CD8-positive, alpha-beta memory T cell (primary cell): ENCODE measurements around the gene ZSWIM5. TPM values are rescaled to one million over a fixed set of nuclear protein-coding genes. Genes with fewer than 3 reads are reported as not detected.
A peak's percentile ranks its signal among the peaks of the same experiment; 100 is the strongest.
"Not testable (repeated sequence)": the region's sequence is repeated elsewhere in the genome, so short reads cannot be mapped to it uniquely, and the experiment has no call there.

Experiments used
- CTCF ChIA-PET: fragments of 350-600 bp; sonication (Branson Sonifier 250); formaldehyde crosslinking; loops from one replicate; lab custom pipeline; 2021; ENCODE audit warnings: antibody characterized with exemption; lab: Charles Lee
- POLR2A ChIA-PET: fragments of 350-600 bp; sonication (Branson Sonifier 250); formaldehyde crosslinking; loops from one replicate; lab custom pipeline; 2021; ENCODE audit warnings: antibody characterized with exemption; lab: Charles Lee
- DNase-seq, 5 donors: peaks; one replicate each; pipeline versions ENCODE4 v3.0.0 to v3.0.0-alpha.2; 2020 to 2022; ENCODE audit warnings: mixed read lengths in 1 of 5
- H3K27ac ChIP-seq: one replicate; pipeline ENCODE4 v1.7.0; 2013; ENCODE audit warnings: low read depth, mild to moderate bottlenecking, low read length, moderate library complexity
- H3K27me3 ChIP-seq: 2 replicates; pipeline ENCODE4 v1.7.0; 2013; ENCODE audit warnings: low read length, mild to moderate bottlenecking; ENCODE audit not compliant: insufficient read depth, poor library complexity, severe bottlenecking
- H3K36me3 ChIP-seq: 2 replicates; pipeline ENCODE4 v1.7.0; 2013; ENCODE audit warnings: mild to moderate bottlenecking, low read length, moderate library complexity; ENCODE audit not compliant: insufficient read depth
- H3K4me1 ChIP-seq: 2 replicates; pipeline ENCODE4 v1.7.0; 2013; ENCODE audit warnings: mild to moderate bottlenecking, low read length, moderate library complexity; ENCODE audit not compliant: insufficient read depth
- H3K4me3 ChIP-seq: 2 replicates; pipeline ENCODE4 v1.7.0; 2013; ENCODE audit warnings: mild to moderate bottlenecking, low read length
- H3K9me3 ChIP-seq: 2 replicates; pipeline ENCODE4 v1.7.0; 2013; ENCODE audit warnings: mild to moderate bottlenecking, low read length
- H3K27ac Mint-ChIP-seq, 8 donors: one replicate each; pipeline ENCODE4 v1.8.0; 2020 to 2021; ENCODE audit warnings: mixed read lengths in 8 of 8, mild to moderate bottlenecking in 6 of 8, inconsistent platforms in 3 of 8, moderate library complexity in 3 of 8
- H3K27me3 Mint-ChIP-seq, 2 donors: one replicate each; pipeline ENCODE4 v1.8.0; 2020 to 2021; ENCODE audit warnings: mixed read lengths in 2 of 2, mild to moderate bottlenecking in 1 of 2, moderate library complexity in 1 of 2
- H3K36me3 Mint-ChIP-seq, 3 donors: one replicate each; pipeline ENCODE4 v1.8.0; 2020 to 2021; ENCODE audit warnings: mixed read lengths in 3 of 3, inconsistent platforms in 1 of 3, mild to moderate bottlenecking in 1 of 3
- H3K4me1 Mint-ChIP-seq, 3 donors: one replicate each; pipeline ENCODE4 v1.8.0; 2020 to 2021; ENCODE audit warnings: mixed read lengths in 3 of 3, inconsistent platforms in 1 of 3, mild to moderate bottlenecking in 1 of 3
- H3K4me3 Mint-ChIP-seq, 7 donors: one replicate each; pipeline ENCODE4 v1.8.0; 2020 to 2021; ENCODE audit warnings: mixed read lengths in 7 of 7, mild to moderate bottlenecking in 6 of 7, moderate library complexity in 4 of 7, inconsistent platforms in 2 of 7
- H3K9me3 Mint-ChIP-seq, 5 donors: one replicate each; pipeline ENCODE4 v1.8.0; 2020 to 2022; ENCODE audit warnings: mixed read lengths in 5 of 5, mild to moderate bottlenecking in 3 of 5, moderate library complexity in 2 of 5, inconsistent platforms in 1 of 5
- polyA plus RNA-seq: library from polyadenylated mRNA; unstranded; fragments of 300-500 nt; fragmentation: Illumina TruSeq; gene quantifications from one replicate; pipeline ENCODE4 v1.2.3, GENCODE V29; 2021
- total RNA-seq, 2 experiments: library from RNA; stranded (reverse); gene quantifications; one replicate each; pipeline ENCODE4 v1.2.3, GENCODE V29; 2021

The ZSWIM5 gene
- total and polyA plus RNA-seq, 3 experiments from 2014 or later = 0.69 to 1.4 (median 1.3) TPM

- no peaks in the 10 kb centered on the region for H3K4me1 Mint-ChIP-seq
- no peak overlapping the region for H3K27ac ChIP-seq
- no peak overlapping the region for H3K27ac Mint-ChIP-seq
- CTCF ChIA-PET = no interaction called here
- H3K36me3 Mint-ChIP-seq = peaks cover 0 to 2% (median 0%) of the 10 kb centered on the region in 3 donors
- POLR2A ChIA-PET = no interaction called here
- no peak for DNase-seq
- no peaks in the 10 kb centered on the region for H3K27me3 ChIP-seq
- H3K4me3 ChIP-seq = no peak overlapping the region
- no peak overlapping the region for H3K4me3 Mint-ChIP-seq
- no peaks in the 10 kb centered on the region for H3K9me3 Mint-ChIP-seq
- no peaks in the 10 kb centered on the region for H3K9me3 ChIP-seq
- peaks cover 4 to 9% of the 10 kb centered on the region in 2 donors for H3K27me3 Mint-ChIP-seq
- no peaks in the 10 kb centered on the region for H3K4me1 ChIP-seq
- no peaks in the 10 kb centered on the region for H3K36me3 ChIP-seq
These were observed 109.3 kb downstream of the ZSWIM5 start for GRCh38 chr1:45097079-45097478.

GRCh38 chr1:45095450-45095849 is 111.0 kb downstream of the ZSWIM5 start:
- no peak for DNase-seq
- H3K36me3 Mint-ChIP-seq = peaks cover 0 to 2% (median 0%) of the 10 kb centered on the region in 3 donors
- H3K27ac Mint-ChIP-seq = no peak overlapping the region
- H3K9me3 Mint-ChIP-seq = no peaks in the 10 kb centered on the region
- H3K4me3 ChIP-seq = no peak overlapping the region
- H3K4me1 Mint-ChIP-seq = no peaks in the 10 kb centered on the region
- no peak overlapping the region for H3K4me3 Mint-ChIP-seq
- POLR2A ChIA-PET = no interaction called here
- CTCF ChIA-PET = no interaction called here
- H3K27me3 Mint-ChIP-seq = peaks cover 4% of the 10 kb centered on the region in 2 donors
- no peaks in the 10 kb centered on the region for H3K4me1 ChIP-seq
- H3K9me3 ChIP-seq = no peaks in the 10 kb centered on the region
- H3K27ac ChIP-seq = no peak overlapping the region
- no peaks in the 10 kb centered on the region for H3K27me3 ChIP-seq
- no peaks in the 10 kb centered on the region for H3K36me3 ChIP-seq

DNA sequence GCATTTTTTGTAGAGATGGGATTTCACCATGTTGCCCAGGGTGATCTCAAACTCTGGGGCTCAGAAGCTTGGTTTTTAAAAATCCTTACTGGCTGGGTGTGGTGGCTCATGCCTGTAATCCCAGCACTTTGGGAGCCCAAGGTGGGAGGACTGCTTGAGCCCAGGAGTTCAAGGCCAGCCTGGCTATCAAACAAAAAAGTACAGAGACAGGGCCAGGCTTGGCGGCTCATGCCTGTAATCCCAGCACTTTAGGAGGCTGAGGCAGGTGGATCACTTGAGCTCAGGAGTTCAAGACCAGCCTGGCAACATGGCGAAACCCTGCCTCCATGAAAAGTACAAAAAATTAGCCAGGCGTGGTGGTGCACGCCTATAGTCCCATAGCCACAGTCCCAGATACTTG is 112.0 kb downstream of the ZSWIM5 start:
- H3K27me3 ChIP-seq, H3K4me1 Mint-ChIP-seq, H3K4me1 ChIP-seq, CTCF ChIA-PET, H3K9me3 ChIP-seq, H3K36me3 Mint-ChIP-seq, H3K27me3 Mint-ChIP-seq, DNase-seq, H3K4me3 ChIP-seq, H3K9me3 Mint-ChIP-seq, H3K4me3 Mint-ChIP-seq, POLR2A ChIA-PET, H3K27ac Mint-ChIP-seq, H3K27ac ChIP-seq, H3K36me3 ChIP-seq: not testable (repeated sequence)

- Mint-ChIP-seq H3K4me1 (no peaks in the 10 kb centered on the region), H3K4me3 (no peak overlapping the region), H3K36me3 (peaks cover 0 to 2% (median 0%) of the 10 kb centered on the region in 3 donors), H3K9me3 (no peaks in the 10 kb centered on the region), H3K27me3 (peaks cover 0 to 4% of the 10 kb centered on the region in 2 donors), H3K27ac (no peak overlapping the region)
- Histone ChIP-seq H3K36me3 (no peaks in the 10 kb centered on the region), H3K4me3 (no peak overlapping the region), H3K4me1 (no peaks in the 10 kb centered on the region), H3K27ac (no peak overlapping the region), H3K27me3 (no peaks in the 10 kb centered on the region), H3K9me3 (no peaks in the 10 kb centered on the region)
- ChIA-PET CTCF (interaction anchor here (0.6 to 1.0 kb wide), 2 partner anchors 49 to 207 kb away, joined by 3 read pairs; no protein-coding TSS in a partner anchor), POLR2A (no interaction called here)
- no peak for DNase-seq
These were observed 113.1 kb downstream of the ZSWIM5 start for GRCh38 chr1:45093334-45093733.

DNA sequence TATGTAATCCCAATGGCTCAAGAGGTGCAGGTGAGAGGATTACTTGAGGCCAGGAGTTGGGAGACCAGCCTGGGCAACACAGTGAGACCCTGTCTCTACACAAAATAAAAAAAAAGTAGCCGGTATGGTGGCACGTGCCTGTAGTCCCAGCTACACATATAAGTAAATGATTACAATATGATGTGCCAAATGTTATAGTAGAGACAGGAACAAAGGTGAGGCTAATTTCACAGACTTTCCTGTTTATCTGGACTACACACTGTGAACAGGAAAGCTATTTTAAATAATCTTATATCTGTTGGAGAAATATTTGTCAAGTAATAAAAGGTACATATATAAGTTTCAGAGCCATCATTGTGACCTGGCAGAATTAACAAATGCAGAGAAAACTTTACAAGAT is 116.7 kb downstream of the ZSWIM5 start:
- H3K27ac ChIP-seq = no peak overlapping the region
- ChIA-PET CTCF (interaction anchor here (1.4 kb wide), 1 partner anchor 71 kb away, joined by 3 read pairs; no protein-coding TSS in a partner anchor), POLR2A (no interaction called here)
- H3K4me3 Mint-ChIP-seq = no peak overlapping the region
- no peak for DNase-seq
- no peaks in the 10 kb centered on the region for H3K4me1 ChIP-seq
- peaks cover 0 to 5% (median 0%) of the 10 kb centered on the region in 3 donors for H3K36me3 Mint-ChIP-seq
- H3K4me1 Mint-ChIP-seq = no peaks in the 10 kb centered on the region
- no peaks in the 10 kb centered on the region for H3K27me3 Mint-ChIP-seq
- H3K36me3 ChIP-seq = no peaks in the 10 kb centered on the region
- H3K9me3 Mint-ChIP-seq = no peaks in the 10 kb centered on the region
- H3K4me3 ChIP-seq = no peak overlapping the region
- H3K27ac Mint-ChIP-seq = no peak overlapping the region
- no peaks in the 10 kb centered on the region for H3K27me3 ChIP-seq
- no peaks in the 10 kb centered on the region for H3K9me3 ChIP-seq

DNA sequence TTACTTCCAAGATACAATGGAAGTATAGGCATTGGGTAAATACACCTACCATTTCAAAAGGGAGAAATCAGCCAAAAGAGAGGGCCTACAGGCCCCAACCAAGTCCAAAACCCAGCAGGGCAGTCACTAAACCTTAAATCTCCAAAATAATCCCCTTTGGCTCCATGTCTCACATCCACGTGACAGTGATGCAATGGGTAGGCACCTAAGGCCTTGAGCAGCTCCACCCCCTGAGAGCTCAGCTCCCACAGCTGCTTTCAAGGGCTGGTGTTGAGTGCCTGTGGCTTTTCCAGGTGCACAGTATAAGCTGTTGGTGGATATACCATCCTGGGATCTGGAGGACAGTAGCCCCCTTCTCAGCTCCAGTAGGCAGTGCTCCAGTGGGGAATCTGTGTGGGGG is 121.8 kb downstream of the ZSWIM5 start:
- H3K4me1 ChIP-seq = no peaks in the 10 kb centered on the region
- Mint-ChIP-seq H3K4me1 (peaks cover 0 to 6% (median 0%) of the 10 kb centered on the region in 3 donors), H3K4me3 (no peak overlapping the region), H3K27me3 (no peaks in the 10 kb centered on the region), H3K27ac (peak overlapping the region in 1 of 8 donors; percentile 51), H3K9me3 (peaks cover 0 to 2% (median 0%) of the 10 kb centered on the region in 5 donors), H3K36me3 (peaks cover 6 to 13% (median 9%) of the 10 kb centered on the region in 3 donors)
- H3K36me3 ChIP-seq = no peaks in the 10 kb centered on the region
- no peaks in the 10 kb centered on the region for H3K9me3 ChIP-seq
- H3K27me3 ChIP-seq = no peaks in the 10 kb centered on the region
- no peak overlapping the region for H3K27ac ChIP-seq
- CTCF ChIA-PET = no interaction called here
- no peak overlapping the region for H3K4me3 ChIP-seq
- POLR2A ChIA-PET = no interaction called here
- no peak for DNase-seq

DNA sequence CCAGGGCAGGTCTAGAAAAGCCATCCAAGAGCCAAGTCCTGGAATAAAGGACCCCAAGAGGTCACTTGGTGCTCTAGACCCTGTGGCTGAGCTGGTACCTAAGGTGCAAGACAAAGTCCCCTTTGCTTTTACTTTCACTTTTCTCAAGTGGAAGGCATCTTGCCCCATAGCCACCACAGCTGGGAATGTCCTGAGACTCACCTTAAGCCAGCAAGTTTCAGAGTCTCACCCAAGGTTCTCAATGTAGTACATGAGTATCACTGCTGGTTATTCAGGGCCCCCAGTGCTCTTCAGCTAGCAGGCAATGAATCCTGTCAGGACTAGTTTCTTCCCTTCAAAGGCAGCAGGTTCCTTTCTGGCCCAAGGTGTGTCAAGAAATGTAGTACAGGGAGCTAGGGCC is 126.9 kb downstream of the ZSWIM5 start:
- H3K27ac Mint-ChIP-seq = no peak overlapping the region
- CTCF ChIA-PET = no interaction called here

DNA sequence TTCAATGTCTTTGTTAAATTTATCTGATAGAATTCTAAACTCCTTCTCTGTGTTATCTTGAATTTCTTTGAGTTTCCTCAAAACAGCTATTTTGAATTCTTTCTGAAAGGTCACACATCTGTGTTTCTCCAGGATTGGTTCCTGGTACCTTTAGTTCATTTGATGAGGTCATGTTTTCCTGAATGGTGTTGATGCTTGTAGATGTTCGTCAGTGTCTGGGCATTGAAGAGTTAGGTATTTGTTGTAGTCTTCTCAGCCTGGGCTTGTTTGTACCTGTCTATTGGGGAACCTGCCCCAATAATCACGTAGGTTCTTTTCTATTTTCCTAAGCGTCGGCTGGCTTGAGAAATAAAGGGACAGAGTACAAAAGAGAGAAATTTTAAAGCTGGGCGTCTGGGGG is 129.4 kb downstream of the ZSWIM5 start:
- POLR2A ChIA-PET, H3K4me3 ChIP-seq, H3K36me3 ChIP-seq, H3K27ac ChIP-seq, H3K27ac Mint-ChIP-seq, H3K4me1 ChIP-seq, H3K27me3 ChIP-seq, CTCF ChIA-PET, H3K9me3 ChIP-seq, H3K4me3 Mint-ChIP-seq, DNase-seq, H3K4me1 Mint-ChIP-seq: not testable (repeated sequence)
- Mint-ChIP-seq H3K27me3 (peaks cover 14 to 15% of the 10 kb centered on the region in 2 donors), H3K9me3 (peaks cover 15 to 34% (median 23%) of the 10 kb centered on the region in 5 donors), H3K36me3 (peaks cover 1 to 49% (median 5%) of the 10 kb centered on the region in 3 donors)

More for the DNA sequence above, 126.9 kb downstream of the ZSWIM5 start:
- H3K36me3 Mint-ChIP-seq = peaks cover 1 to 37% (median 13%) of the 10 kb centered on the region in 3 donors
- peaks cover 9 to 20% (median 12%) of the 10 kb centered on the region in 5 donors for H3K9me3 Mint-ChIP-seq
- peaks cover 0 to 7% (median 0%) of the 10 kb centered on the region in 3 donors for H3K4me1 Mint-ChIP-seq
- Histone ChIP-seq H3K4me1 (no peaks in the 10 kb centered on the region), H3K4me3 (no peak overlapping the region), H3K27ac (no peak overlapping the region), H3K36me3 (no peaks in the 10 kb centered on the region), H3K27me3 (no peaks in the 10 kb centered on the region), H3K9me3 (no peaks in the 10 kb centered on the region)
- H3K4me3 Mint-ChIP-seq = no peak overlapping the region
- POLR2A ChIA-PET = no interaction called here
- DNase-seq = no peak
- H3K27me3 Mint-ChIP-seq = peaks cover 12 to 15% of the 10 kb centered on the region in 2 donors
